MM.1S (cell line): ENCODE results near the gene LDHA.

Experiments used
- DNase-seq: peaks from one replicate; pipeline ENCODE4 v3.0.0-alpha.2; 2015
- H2AFZ ChIP-seq: fragments of 300-600 bp; sonication (generic); 2 replicates; pipeline ENCODE4 v1.6.0; 2016; ENCODE audit warnings: antibody characterized with exemption, low read length
- H3F3A ChIP-seq: fragments of 300-600 bp; sonication (generic); 2 replicates; pipeline ENCODE4 v1.6.1; 2016; ENCODE audit warnings: mild to moderate bottlenecking, antibody characterized with exemption, low read length, moderate library complexity, mixed read lengths; ENCODE audit not compliant: insufficient read depth
- H3K27ac ChIP-seq: fragments of 300-600 bp; sonication (generic); 2 replicates; pipeline ENCODE4 v1.5.1; 2016; ENCODE audit warnings: mild to moderate bottlenecking, low read length
- H3K27me3 ChIP-seq: fragments of 300-600 bp; sonication (generic); replicated peaks from 2 replicates; pipeline ENCODE4 v1.6.0; 2016; ENCODE audit warnings: low read length; ENCODE audit not compliant: insufficient read depth
- H3K36me3 ChIP-seq: fragments of 300-600 bp; sonication (generic); replicated peaks from 2 replicates; pipeline ENCODE4 v1.6.1; 2016; ENCODE audit warnings: mild to moderate bottlenecking, low read length, mixed read lengths; ENCODE audit not compliant: insufficient read depth
- H3K4me1 ChIP-seq: fragments of 300-600 bp; sonication (generic); 2 replicates; pipeline ENCODE4 v1.6.1; 2016; ENCODE audit warnings: low read length, mixed read lengths
- H3K4me2 ChIP-seq: fragments of 300-600 bp; sonication (generic); 2 replicates; pipeline ENCODE4 v1.6.0; 2016; ENCODE audit warnings: low read depth, low read length
- H3K4me3 ChIP-seq: fragments of 300-600 bp; sonication (generic); 2 replicates; pipeline ENCODE4 v1.5.1; 2016; ENCODE audit warnings: low read length, mixed read lengths
- H3K79me2 ChIP-seq: fragments of 300-600 bp; sonication (generic); 2 replicates; pipeline ENCODE4 v1.6.1; 2016; ENCODE audit warnings: mixed run types, low read length, mixed read lengths
- H3K9ac ChIP-seq: fragments of 300-600 bp; sonication (generic); 2 replicates; pipeline ENCODE4 v1.6.1; 2016; ENCODE audit warnings: low read length, mixed read lengths
- H3K9me2 ChIP-seq: fragments of 300-600 bp; sonication (generic); replicated peaks from 2 replicates; pipeline ENCODE4 v1.6.1; 2016; ENCODE audit warnings: mild to moderate bottlenecking, low read length, mixed read lengths; ENCODE audit not compliant: insufficient read depth
- H3K9me3 ChIP-seq: fragments of 300-600 bp; sonication (generic); replicated peaks from 2 replicates; pipeline ENCODE4 v1.6.1; 2016; ENCODE audit warnings: mild to moderate bottlenecking, low read length, mixed read lengths; ENCODE audit not compliant: insufficient read depth
- H4K20me1 ChIP-seq: fragments of 300-600 bp; sonication (generic); 2 replicates; pipeline ENCODE4 v1.6.1; 2016; ENCODE audit warnings: mild to moderate bottlenecking, low read length, moderate library complexity, mixed read lengths; ENCODE audit not compliant: insufficient read depth
- EZH2 ChIP-seq: fragments of 300-600 bp; sonication (generic); optimal IDR thresholded peaks from 2 replicates; pipeline ENCODE3; 2017; ENCODE audit warnings: low read depth, mild to moderate bottlenecking, antibody characterized with exemption, low read length, mixed read lengths
- EZH2phosphoT487 ChIP-seq: fragments of 300-600 bp; sonication (generic); IDR thresholded peaks from 2 replicates; pipeline ENCODE4 v1.6.1; 2018; ENCODE audit warnings: antibody characterized with exemption, low read length
- TF ChIP-seq, protein P1 (sequence below): fragments of 300-600 bp; sonication (generic); IDR thresholded peaks from 2 replicates; pipeline ENCODE4 v1.5.1; 2016; ENCODE audit warnings: antibody characterized with exemption, low read length, mixed read lengths

LDHA gene

DNA sequence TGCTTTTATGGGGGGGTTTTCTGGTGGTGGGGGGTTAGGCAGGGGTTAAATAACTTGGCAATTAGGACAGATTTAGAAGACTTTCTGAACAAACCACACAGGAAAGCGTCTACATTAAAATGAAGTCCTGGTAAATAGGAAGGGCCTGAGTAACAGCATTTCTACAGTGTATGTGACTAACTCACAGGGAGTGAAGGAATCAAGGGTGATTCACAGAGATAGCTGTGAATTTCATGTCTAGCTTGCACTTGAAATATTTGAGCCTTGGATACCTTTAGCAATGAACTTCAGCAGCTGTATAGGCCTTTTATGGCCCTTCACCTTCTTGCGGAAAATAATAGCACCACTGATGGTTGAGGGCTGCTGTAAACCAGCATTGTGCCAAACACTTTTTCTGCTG, 26.1 kb upstream of the LDHA start:
- no peak overlapping the region for H3K4me3 ChIP-seq
- no peaks in the 10 kb centered on the region for H3K9me2 ChIP-seq
- H3K4me2 ChIP-seq: no peak overlapping the region
- H3K27me3 ChIP-seq: no peaks in the 10 kb centered on the region
- peaks cover 1% of the 10 kb centered on the region for H3K36me3 ChIP-seq
- no peaks in the 10 kb centered on the region for H3K9me3 ChIP-seq
- no peaks in the 10 kb centered on the region for H4K20me1 ChIP-seq
- TF ChIP-seq EZH2phosphoT487: no peak
- H2AFZ ChIP-seq: no peak overlapping the region
- H3F3A ChIP-seq: no peaks in the 10 kb centered on the region; the same call in 1 of the 2 replicates
- H3K4me1 ChIP-seq: no peaks in the 10 kb centered on the region
- no peak overlapping the region for H3K27ac ChIP-seq
- H3K79me2 ChIP-seq: no peaks in the 10 kb centered on the region
- no peak overlapping the region for H3K9ac ChIP-seq
- no peak for DNase-seq

DNA sequence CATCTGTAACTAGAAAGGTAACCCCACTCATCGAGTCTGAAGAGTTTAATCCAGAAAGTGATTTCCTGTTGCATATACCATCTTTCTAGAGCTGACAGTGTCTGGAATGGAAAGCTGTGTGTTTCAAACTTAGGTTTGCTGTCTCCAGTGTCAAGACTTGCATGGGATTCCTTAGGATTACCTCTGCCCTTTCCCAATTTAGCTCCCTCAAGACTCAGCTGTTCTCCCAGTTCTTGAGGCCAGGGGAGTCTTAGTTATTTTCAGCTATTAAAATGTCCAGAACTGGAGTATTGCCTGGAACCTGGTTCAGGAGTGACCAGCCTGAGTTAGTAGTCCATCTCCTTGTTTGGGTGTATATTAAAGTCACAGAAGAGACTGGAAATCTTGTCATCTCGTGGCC, 25.0 kb upstream of the LDHA start:
- Histone ChIP-seq H3K79me2 (no peaks in the 10 kb centered on the region), H3K36me3 (no peaks in the 10 kb centered on the region; the same call in none of the 2 replicates), H3K9me3 (no peaks in the 10 kb centered on the region), H3K27me3 (no peaks in the 10 kb centered on the region), H2AFZ (no peak overlapping the region), H3K4me1 (no peaks in the 10 kb centered on the region), H3F3A (no peaks in the 10 kb centered on the region; the same call in 1 of the 2 replicates), H3K9ac (no peak overlapping the region), H3K4me2 (no peak overlapping the region), H3K27ac (no peak overlapping the region), H3K4me3 (no peak overlapping the region), H4K20me1 (no peaks in the 10 kb centered on the region), H3K9me2 (no peaks in the 10 kb centered on the region)
- no peak for DNase-seq
- TF ChIP-seq EZH2 (no peak), EZH2phosphoT487 (no peak)

DNA sequence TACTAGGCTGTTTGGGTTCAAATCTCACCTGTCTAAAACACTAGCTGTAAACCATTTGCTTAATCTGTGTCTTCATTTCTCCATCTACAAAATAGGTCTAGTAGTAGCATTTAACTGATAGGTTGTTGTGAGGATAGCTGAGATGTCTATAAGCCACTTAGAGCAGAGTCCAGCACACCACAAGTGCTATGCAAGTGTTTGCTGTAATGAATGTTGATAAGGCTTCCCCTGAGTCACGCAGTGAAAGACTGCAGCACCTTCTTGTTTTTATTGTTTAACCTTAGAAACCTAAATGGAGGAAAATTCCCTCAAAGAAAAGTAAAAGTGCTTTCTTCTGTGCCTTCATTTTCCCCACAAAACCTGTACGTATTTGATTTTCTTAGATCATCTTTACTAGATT, 23.1 kb upstream of the LDHA start:
- H3K79me2 ChIP-seq: no peaks in the 10 kb centered on the region

DNA sequence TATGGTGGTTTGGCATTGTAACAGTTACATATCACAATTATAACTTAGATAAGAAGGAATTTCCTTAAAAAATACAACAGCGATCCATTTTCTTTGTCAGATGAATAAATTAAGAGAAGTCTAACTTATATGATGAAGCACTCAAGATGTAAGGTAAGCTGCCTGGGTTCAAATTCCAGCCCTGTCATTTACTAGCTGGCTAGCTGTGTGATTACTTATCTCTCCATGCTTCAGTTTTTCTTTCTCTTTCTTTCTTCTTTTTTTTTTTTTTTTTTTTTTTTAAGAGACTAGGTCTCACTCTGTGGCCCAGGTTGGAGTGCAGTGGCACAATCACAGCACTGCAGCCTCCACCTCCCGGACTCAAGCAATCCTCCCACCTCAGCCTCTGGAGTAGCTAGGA, 22.2 kb upstream of the LDHA start:
- no peaks in the 10 kb centered on the region; the same call in 1 of the 2 replicates for H3K36me3 ChIP-seq
- no peaks in the 10 kb centered on the region for H3K79me2 ChIP-seq
- TF ChIP-seq, protein P1, sequence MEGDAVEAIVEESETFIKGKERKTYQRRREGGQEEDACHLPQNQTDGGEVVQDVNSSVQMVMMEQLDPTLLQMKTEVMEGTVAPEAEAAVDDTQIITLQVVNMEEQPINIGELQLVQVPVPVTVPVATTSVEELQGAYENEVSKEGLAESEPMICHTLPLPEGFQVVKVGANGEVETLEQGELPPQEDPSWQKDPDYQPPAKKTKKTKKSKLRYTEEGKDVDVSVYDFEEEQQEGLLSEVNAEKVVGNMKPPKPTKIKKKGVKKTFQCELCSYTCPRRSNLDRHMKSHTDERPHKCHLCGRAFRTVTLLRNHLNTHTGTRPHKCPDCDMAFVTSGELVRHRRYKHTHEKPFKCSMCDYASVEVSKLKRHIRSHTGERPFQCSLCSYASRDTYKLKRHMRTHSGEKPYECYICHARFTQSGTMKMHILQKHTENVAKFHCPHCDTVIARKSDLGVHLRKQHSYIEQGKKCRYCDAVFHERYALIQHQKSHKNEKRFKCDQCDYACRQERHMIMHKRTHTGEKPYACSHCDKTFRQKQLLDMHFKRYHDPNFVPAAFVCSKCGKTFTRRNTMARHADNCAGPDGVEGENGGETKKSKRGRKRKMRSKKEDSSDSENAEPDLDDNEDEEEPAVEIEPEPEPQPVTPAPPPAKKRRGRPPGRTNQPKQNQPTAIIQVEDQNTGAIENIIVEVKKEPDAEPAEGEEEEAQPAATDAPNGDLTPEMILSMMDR: no peak
- TF ChIP-seq EZH2phosphoT487: no peak
- no peak for TF ChIP-seq EZH2
- H3F3A ChIP-seq: no peaks in the 10 kb centered on the region
- H3K9me3 ChIP-seq: no peaks in the 10 kb centered on the region
- H3K4me2 ChIP-seq: no peak overlapping the region
- no peaks in the 10 kb centered on the region for H3K9me2 ChIP-seq
- H3K27me3 ChIP-seq: no peaks in the 10 kb centered on the region
- no peak overlapping the region for H2AFZ ChIP-seq
- H3K27ac ChIP-seq: no peak overlapping the region
- H4K20me1 ChIP-seq: no peaks in the 10 kb centered on the region
- no peak overlapping the region for H3K4me3 ChIP-seq
- H3K4me1 ChIP-seq: no peaks in the 10 kb centered on the region
- no peak overlapping the region for H3K9ac ChIP-seq
- DNase-seq: no peak

More for the DNA sequence above, 23.1 kb upstream of the LDHA start:
- H3K27me3 ChIP-seq: no peaks in the 10 kb centered on the region
- H3K9ac ChIP-seq: no peak overlapping the region
- H3K9me3 ChIP-seq: no peaks in the 10 kb centered on the region
- H3K4me2 ChIP-seq: no peak overlapping the region
- no peak for DNase-seq
- no peaks in the 10 kb centered on the region for H3K9me2 ChIP-seq
- H3K4me1 ChIP-seq: no peaks in the 10 kb centered on the region
- no peaks in the 10 kb centered on the region; the same call in none of the 2 replicates for H3K36me3 ChIP-seq
- H3F3A ChIP-seq: no peaks in the 10 kb centered on the region; the same call in 1 of the 2 replicates
- TF ChIP-seq, protein P1: no peak
- no peak for TF ChIP-seq EZH2
- TF ChIP-seq EZH2phosphoT487: no peak
- no peak overlapping the region for H3K27ac ChIP-seq
- no peaks in the 10 kb centered on the region for H4K20me1 ChIP-seq
- H3K4me3 ChIP-seq: no peak overlapping the region
- no peak overlapping the region for H2AFZ ChIP-seq
